NB4 (cell line): ENCODE data around the gene CAMSAP1.
"Not testable (repeated sequence)": the region's sequence is repeated elsewhere in the genome, so short reads cannot be mapped to it uniquely, and the experiment has no call there.

Source experiments
- DNase-seq: peaks from one replicate; pipeline ENCODE4 v3.0.0; 2010; ENCODE audit warnings: low read depth
- H3K4me3 ChIP-seq: one replicate; pipeline ENCODE4 v1.5.1; 2011; ENCODE audit warnings: mild to moderate bottlenecking, low read depth, low read length, moderate library complexity
- CTCF ChIP-seq: IDR thresholded peaks from one replicate; pipeline ENCODE4 v1.5.1; 2012; ENCODE audit warnings: low read depth, low read length
- MYC ChIP-seq: IDR thresholded peaks from 2 replicates; pipeline ENCODE4 v1.6.1; 2011; ENCODE audit warnings: low read depth, low read length
- POLR2A ChIP-seq: IDR thresholded peaks from 2 replicates; pipeline ENCODE4 v1.6.1; 2011; ENCODE audit warnings: mild to moderate bottlenecking; ENCODE audit not compliant: insufficient read length; ENCODE audit errors: extremely low read depth
- TF ChIP-seq, protein P1 (sequence below): IDR thresholded peaks from 2 replicates; pipeline ENCODE4 v1.6.1; 2011; ENCODE audit warnings: low read depth, low read length

CAMSAP1 gene

DNA sequence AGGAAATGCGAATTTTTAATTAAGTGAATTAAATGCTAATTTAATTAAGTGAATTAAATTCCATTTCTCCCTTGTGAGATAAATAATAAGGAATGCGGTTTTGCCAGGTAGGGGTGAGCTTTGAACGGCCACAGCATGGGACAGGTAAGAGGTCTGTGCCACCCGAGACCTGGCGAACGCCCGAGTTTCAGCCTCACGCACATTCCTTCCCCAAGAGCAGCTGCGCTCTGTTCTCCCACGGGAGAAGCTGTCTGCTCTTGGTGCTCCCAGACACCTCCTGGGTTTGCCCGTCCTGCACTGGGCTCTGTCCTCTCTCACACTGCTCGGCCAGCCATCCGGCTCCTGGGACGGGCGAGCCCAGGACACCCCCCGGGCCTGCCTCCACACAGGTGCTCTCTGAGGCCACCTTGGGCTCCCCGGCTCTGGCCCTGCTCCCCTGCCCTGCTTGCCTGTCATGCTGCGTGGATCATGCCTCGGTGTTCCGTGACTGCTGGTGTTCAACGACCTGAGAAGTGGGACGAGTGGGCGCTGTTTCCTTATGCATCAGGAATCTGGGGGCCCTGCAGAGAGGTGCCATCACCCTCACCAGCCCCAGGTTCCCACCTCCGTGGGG is 13.7 kb upstream of the CAMSAP1 start:
- no peak for DNase-seq
- no peak overlapping the region for H3K4me3 ChIP-seq
- no peak for TF ChIP-seq CTCF
- TF ChIP-seq, protein P1, sequence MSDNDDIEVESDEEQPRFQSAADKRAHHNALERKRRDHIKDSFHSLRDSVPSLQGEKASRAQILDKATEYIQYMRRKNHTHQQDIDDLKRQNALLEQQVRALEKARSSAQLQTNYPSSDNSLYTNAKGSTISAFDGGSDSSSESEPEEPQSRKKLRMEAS, result no peak

- TF ChIP-seq, protein P1, result no peak
- no peak for TF ChIP-seq MYC
- no peak overlapping the region for H3K4me3 ChIP-seq
- no peak for DNase-seq
Observed at GRCh38 chr9:135920256-135920930, 13.0 kb upstream of the CAMSAP1 start.

GRCh38 chr9:135919318-135919890 is 12.1 kb upstream of the CAMSAP1 start:
- no peak for DNase-seq
- no peak for TF ChIP-seq CTCF
- TF ChIP-seq, protein P1, result no peak
- H3K4me3 ChIP-seq, result no peak overlapping the region

DNA sequence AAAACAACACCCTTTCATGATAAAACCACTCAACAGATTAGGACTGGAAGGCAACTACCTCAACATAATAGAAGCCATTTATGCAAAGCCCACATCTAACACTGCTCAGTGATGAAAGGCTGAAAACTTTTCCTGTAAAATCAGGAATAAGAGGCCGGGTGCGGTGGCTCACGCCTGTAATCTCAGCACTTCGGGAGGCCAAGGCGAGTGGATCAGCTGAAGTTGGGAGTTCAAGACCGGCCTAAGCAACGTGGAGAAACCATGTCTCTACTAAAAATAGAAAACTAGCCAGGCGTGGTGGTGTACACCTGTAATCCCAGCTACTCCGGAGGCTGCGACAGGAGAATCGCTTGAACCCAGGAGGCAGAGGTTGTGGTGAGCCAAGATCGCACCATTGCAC is 8.9 kb upstream of the CAMSAP1 start:
- not testable (repeated sequence) for H3K4me3 ChIP-seq, DNase-seq

GRCh38 chr9:135914921-135915320 is 7.6 kb upstream of the CAMSAP1 start:
- DNase-seq, result no peak
- H3K4me3 ChIP-seq, result no peak overlapping the region
- TF ChIP-seq CTCF, result no peak
- TF ChIP-seq POLR2A, result no peak
- no peak for TF ChIP-seq MYC
- TF ChIP-seq, protein P1, result no peak

DNA sequence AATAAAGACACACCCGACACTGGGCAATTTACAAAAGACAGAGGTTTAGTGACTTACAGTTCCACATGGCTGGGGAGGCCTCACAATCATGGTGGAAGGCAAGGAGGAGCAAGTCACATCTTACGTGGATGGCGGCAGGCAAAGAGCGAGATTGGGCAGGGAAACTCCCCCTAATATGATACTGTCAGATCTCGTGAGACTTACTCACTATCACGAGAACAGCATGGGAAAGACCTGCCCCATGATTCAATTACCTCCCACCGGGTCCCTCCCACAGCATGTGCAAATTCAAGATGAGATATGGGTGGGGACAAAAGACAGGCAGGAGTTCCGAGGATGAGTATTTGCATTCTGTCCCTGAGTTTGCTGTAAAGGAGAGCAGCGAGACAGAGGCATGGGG is 3.9 kb upstream of the CAMSAP1 start:
- DNase-seq, H3K4me3 ChIP-seq: not testable (repeated sequence)

GRCh38 chr9:135910757-135911156 is 3.4 kb upstream of the CAMSAP1 start:
- TF ChIP-seq CTCF, result no peak
- TF ChIP-seq POLR2A, result no peak
- TF ChIP-seq, protein P1, result no peak
- no peak for TF ChIP-seq MYC
- no peak overlapping the region for H3K4me3 ChIP-seq
- no peak for DNase-seq
